Mucosa of descending colon (tissue), 3 donors: Measurements from ENCODE around the gene FAM200C. TPM values are rescaled to one million over a fixed set of nuclear protein-coding genes. Genes with fewer than 3 reads are reported as not detected.

Experiments
- ATAC-seq: fragments of 200-7000 bp; cut with Tn5 transposase; one replicate; pipeline ENCODE4 v1.9.1; 2020; ENCODE audit warnings: mild to moderate bottlenecking, moderate library complexity
- DNase-seq, 3 donors: peaks; one replicate each; pipeline ENCODE4 v3.0.0-alpha.2; 2020
- H3K36me3 ChIP-seq: fragments of 200-600 bp; one replicate; pipeline ENCODE4 v1.8.0; 2021; ENCODE audit warnings: low read depth, mild to moderate bottlenecking
- H3K4me1 ChIP-seq: fragments of 200-600 bp; one replicate; pipeline ENCODE4 v1.8.0; 2021; ENCODE audit warnings: low read depth, mild to moderate bottlenecking
- H3K4me3 ChIP-seq: fragments of 200-600 bp; one replicate; pipeline ENCODE4 v1.8.0; 2021; ENCODE audit warnings: mild to moderate bottlenecking
- H3K9me3 ChIP-seq: fragments of 200-600 bp; one replicate; pipeline ENCODE4 v1.8.0; 2021; ENCODE audit warnings: mild to moderate bottlenecking
- CTCF ChIP-seq: fragments of 200-600 bp; IDR thresholded peaks from one replicate; pipeline ENCODE4 v1.8.0; 2022; ENCODE audit warnings: antibody characterized with exemption, mild to moderate bottlenecking
- intact Hi-C, 2 donors: fragments of 100-400 bp; cut with DNase I in 1 of 2; cut with micrococcal nuclease in 1 of 2; formaldehyde crosslinking; loops; one replicate each; pipeline versions ENCODE4 v1.11.0 to v1.11.1; 2022; cut with DNase I, micrococcal nuclease
- total RNA-seq, 3 donors: library from RNA; stranded (reverse); fragmentation: NEBNext Ultra II Directional in 2 of 3; extraction: Animal tissue kit (Norgen Biotek cat#: 25700) in 2 of 3; gene quantifications; one replicate each; pipeline versions ENCODE4 v1.2.1 to v1.2.4, GENCODE V29; 2021 to 2023
- donor health status: DM: no; HTN: no; CAD: no; lungs with moderate emphysema.
- donor health status: DM: no; HTN: no; CAD: no.
- donor health status: DM: no; HTN: yes; CAD: no.

FAM200C gene
- total RNA-seq, 3 donors from 2014 or later = 1.7 to 4.3 (median 1.9) TPM

DNA sequence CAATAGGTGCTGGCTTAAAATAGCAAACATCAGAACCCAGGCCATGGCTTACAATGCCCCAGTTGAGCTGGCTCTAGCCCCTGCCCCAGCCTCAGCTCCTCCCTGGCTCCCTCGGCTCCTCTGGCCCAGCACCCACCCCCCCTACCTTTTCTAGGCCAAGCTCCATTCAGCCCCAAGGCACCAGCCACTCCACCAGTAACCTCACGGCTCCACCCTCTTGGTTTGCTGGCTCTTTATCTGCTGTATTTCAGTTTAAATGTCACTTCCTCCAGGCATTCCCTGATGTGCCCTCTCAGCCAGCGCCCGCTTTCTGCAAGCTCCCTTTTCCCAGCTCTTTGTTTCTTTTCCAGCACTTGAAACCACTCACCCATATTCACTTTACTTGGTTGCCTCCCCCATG lies 40.0 kb downstream of the FAM200C start:
- Histone ChIP-seq H3K4me3 (no peak overlapping the region), H3K4me1 (peaks cover 5% of the 10 kb centered on the region), H3K9me3 (no peaks in the 10 kb centered on the region), H3K36me3 (no peaks in the 10 kb centered on the region)
- peak; percentile 30 for ATAC-seq
- DNase-seq = peak in 2 of 3 donors; percentile 46 to 51
- intact Hi-C loops = no loop called here
- TF ChIP-seq CTCF = no peak

- no peaks in the 10 kb centered on the region for H3K36me3 ChIP-seq
- ATAC-seq = no peak
- TF ChIP-seq CTCF = no peak
- no peaks in the 10 kb centered on the region for H3K9me3 ChIP-seq
- peaks cover 5% of the 10 kb centered on the region for H3K4me1 ChIP-seq
- intact Hi-C loops = no loop called here
- DNase-seq = no peak
- no peak overlapping the region for H3K4me3 ChIP-seq
Measured at GRCh38 chr5:160359242-160359641, 40.6 kb downstream of the FAM200C start.

- no peaks in the 10 kb centered on the region for H3K36me3 ChIP-seq
- DNase-seq (no peak), ATAC-seq (no peak)
- H3K4me1 ChIP-seq = peaks cover under 1% of the 10 kb centered on the region
- intact Hi-C loops = no loop called here
- no peak for TF ChIP-seq CTCF
- H3K4me3 ChIP-seq = no peak overlapping the region
- H3K9me3 ChIP-seq = no peaks in the 10 kb centered on the region
Measured at GRCh38 chr5:160357861-160358411, 41.9 kb downstream of the FAM200C start.

- Histone ChIP-seq H3K36me3 (no peaks in the 10 kb centered on the region), H3K4me1 (no peaks in the 10 kb centered on the region), H3K4me3 (no peak overlapping the region), H3K9me3 (no peaks in the 10 kb centered on the region)
- no peak for DNase-seq
- no peak for TF ChIP-seq CTCF
- ATAC-seq = no peak
- intact Hi-C loops = no loop called here
Measured at GRCh38 chr5:160357394-160357793, 42.5 kb downstream of the FAM200C start.

DNA sequence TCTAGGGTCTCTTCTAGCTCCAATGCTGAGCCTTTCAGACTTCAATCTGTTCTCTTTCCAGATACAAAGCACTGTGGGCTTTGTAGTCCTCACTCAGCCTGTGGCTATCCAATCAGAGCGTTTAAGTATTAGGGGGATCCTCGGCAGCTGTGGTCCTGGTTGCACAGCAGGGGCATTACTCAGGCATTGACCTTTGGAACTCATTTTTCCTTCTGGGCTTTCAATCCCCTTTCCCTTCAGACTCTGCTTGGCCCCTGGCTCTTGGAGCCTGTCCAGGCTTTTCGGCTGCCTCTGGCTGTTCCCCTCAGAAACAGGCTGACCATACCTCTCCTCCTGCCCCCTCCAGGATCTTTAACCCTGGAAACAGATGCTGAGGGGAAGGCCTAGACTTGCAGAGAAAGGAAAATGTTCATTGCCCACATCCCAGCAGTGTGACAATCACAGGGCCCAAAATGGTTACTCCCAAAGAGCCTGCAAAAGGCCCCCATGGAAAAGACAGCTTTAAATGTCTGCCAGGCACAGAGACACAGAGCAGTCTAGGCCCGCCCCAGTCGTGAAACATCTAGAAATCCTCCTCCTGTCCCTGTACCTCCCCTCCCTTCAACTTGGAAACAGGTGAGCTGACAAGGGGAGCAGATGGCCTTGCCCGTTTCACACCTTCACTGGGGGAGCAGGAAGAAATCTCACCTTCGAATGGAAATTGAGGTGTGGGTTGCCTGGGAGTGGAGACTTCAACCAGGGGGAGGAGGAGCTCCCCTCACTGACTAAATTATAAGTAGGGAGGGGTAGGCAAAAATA lies 43.1 kb downstream of the FAM200C start:
- ATAC-seq = no peak

More for the DNA sequence above, 43.1 kb downstream of the FAM200C start:
- intact Hi-C loops = no loop called here
- Histone ChIP-seq H3K4me1 (no peaks in the 10 kb centered on the region), H3K9me3 (no peaks in the 10 kb centered on the region), H3K36me3 (no peaks in the 10 kb centered on the region), H3K4me3 (no peak overlapping the region)
- no peak for TF ChIP-seq CTCF
- no peak for DNase-seq
